Measurements from ENCODE around the gene RBM26.

DNA sequence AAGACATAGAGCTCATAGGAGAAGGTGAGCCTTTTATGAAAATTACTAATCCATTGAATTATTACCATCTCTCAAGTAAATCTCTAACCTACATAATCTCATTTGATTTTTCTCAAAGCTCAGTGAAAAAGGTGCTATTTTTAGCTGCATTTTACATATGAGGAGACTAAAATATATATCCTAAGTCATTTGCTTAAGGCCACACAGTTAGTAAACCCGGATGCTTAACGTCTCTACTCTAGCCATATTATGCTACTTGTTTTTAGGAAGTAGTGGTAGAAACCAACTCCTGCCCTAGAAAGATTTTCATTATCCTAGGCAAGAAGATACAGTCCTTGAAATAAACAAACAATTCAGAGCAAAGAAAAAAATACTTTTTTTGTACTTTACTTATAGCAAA, 108.9 kb downstream of the RBM26 start:
- TF ChIP-seq GATA3 (IDR thresholded peaks at IDR 0.05; ENCODE audit: low read depth, low read length) (no peak), GATA2 (IDR thresholded peaks at IDR 0.05; ENCODE audit: low read depth, low read length) (no peak)
